Measurements from ENCODE around the gene RBM3.
"Not testable (repeated sequence)": the region's sequence is repeated elsewhere in the genome, so short reads cannot be mapped to it uniquely, and the experiment has no call there.

Gene RBM3

DNA sequence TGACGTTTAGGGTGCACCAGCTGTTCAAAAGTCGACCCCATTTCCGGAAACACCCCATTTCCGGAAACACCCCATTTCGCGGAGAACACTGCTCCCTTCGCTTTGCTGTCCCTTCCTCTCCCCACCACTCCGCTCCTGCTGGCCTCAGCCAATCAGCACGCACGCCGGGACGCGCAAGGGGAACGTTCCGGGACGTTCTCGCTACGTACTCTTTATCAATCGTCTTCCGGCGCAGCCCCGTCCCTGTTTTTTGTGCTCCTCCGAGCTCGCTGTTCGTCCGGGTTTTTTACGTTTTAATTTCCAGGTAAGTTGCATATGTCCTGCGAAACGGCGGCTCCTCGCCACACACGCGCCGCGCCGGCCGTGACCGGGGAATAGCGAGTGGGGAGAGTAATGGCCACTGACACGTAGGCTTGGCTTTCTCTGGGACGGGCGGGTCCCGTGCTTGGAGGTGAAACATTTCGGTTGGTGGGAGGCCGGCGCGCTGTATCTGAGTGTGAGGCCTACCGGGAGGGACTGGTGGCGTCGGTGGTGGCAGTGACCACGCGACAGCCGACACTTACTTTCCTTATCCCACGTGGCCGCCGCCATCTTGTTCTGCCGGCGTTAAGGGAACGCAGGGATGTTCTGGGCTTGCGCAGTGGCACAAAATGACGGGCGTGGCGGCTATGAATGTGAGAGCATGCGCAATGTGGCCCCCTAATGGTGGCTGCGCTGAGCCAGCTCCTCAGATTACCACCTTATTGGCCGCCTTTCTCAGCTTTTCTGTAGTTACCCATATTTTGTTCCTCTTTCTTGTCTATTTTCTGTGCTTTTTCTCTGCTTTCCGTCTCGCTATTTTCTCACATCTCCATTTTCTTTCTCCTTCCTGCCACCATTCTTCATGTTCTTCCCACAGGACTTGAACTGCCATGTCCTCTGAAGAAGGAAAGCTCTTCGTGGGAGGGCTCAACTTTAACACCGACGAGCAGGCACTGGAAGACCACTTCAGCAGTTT, at the start of gene RBM3:
RBM3 (plus strand) TSS at position 215 of the 997 bp plus-strand sequence; CDS start at position 912, 697 bp downstream.
- DNase-seq (ENCODE audit: low read depth in 2 of 2) = peak; percentile 90 to 93

DNA sequence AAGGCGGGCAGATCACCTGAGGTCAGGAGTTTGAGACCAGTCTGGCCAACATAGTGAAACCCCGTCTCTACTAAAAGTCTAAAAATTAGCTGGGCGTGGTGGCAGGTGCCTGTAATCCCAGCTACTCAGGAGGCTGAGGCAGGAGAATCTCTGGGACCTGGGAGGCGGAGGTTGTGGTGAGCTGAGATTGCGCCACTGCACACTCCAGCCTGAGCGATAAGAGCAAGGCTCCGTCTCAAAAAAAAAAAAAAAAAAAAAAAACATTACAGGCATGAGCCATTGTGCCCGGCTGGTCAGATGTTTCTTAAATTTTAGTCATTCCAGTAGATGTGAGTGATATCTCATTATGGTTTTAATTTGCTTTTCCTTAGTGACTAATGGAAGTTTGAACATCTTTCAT, 48.4 kb upstream of the RBM3 start:
- not testable (repeated sequence) for DNase-seq (ENCODE audit: low read depth in 2 of 2)

DNA sequence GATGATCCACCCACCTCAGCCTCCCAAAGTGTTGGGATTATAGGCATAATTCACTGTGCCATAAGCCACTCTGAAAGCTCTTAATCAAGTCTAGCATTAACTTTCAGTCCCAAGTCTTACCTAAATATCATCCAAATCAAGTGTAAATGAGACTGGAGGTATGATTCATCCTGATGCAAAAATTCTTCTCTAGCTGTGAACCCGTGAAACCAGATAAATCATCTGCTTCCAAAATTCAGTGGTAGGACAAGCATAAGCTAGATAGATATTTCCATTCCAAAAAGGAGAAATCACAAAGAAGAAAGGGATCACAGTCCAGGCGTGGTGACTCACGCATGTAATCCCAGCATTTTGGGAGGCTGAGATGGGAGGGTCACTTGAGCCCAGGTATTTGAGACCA, 43.5 kb upstream of the RBM3 start:
- DNase-seq (ENCODE audit: low read depth in 2 of 2) = no peak

DNA sequence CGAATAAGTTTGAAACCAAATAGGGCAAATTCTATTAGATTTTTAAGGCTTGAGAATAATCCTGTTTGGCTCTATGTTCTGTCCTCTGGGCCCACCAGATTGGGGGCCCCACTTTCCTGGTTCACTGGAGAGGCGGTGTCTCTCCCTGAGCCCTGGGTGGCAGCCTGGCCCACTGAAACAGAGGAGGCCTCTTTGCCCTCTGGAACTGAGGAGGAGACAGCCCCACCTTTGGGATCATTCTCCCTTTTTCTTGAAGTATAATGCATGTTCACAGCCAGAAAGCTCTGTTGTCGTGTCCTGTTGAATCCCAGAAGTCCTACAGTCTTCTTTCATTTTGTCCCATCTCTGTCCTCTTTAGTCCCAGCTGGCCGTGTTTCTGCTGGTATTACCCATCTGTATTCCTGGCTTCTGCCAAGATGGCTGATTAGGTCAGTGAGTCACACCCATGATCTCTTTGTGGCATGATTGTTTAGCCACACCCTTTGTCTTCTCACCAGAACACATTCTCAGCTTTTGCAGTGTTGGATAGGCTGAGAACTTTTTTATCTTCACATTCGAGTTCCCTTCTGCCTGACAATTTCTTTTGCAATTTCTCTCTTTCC, 42.8 kb upstream of the RBM3 start:
- DNase-seq (ENCODE audit: low read depth in 2 of 2) = no peak

DNA sequence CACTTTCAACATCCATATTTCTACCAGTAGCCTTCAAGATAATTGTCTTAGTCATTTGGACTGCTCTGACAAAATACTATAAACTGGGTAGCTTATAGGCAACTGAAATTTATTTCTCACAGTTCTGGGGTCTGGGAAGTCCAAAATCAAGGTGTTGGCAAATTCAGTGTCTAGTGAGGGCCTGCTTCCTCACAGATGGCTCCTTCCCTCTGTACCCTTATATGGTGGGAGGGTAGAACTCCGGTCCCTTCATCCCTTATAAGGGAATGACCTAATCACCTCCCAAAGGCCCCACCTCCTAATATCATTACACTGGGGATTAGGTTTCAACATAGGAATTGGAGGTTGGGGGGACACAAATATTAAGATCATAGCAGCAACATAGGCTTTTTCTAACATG, 42.1 kb upstream of the RBM3 start:
- no peak for DNase-seq (ENCODE audit: low read depth in 2 of 2)

DNA sequence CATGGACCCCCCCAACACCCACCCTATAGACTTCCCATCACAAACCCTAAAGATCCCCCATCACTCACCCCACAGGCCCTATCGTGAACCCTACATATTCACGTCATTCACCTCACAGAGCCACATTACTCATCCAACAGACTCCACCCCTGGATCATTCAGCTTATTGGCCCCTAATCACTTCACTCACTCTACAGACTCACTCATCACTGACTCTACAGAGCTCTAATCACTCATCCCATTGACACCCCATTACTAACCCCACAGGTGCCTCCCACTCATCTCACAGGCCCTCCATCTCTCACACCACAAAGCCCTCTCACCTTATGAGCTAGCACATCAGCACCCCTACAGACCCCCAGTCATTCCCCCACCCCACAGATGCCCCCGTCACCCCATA, 41.1 kb upstream of the RBM3 start:
- DNase-seq (ENCODE audit: low read depth in 2 of 2) = no peak

DNA sequence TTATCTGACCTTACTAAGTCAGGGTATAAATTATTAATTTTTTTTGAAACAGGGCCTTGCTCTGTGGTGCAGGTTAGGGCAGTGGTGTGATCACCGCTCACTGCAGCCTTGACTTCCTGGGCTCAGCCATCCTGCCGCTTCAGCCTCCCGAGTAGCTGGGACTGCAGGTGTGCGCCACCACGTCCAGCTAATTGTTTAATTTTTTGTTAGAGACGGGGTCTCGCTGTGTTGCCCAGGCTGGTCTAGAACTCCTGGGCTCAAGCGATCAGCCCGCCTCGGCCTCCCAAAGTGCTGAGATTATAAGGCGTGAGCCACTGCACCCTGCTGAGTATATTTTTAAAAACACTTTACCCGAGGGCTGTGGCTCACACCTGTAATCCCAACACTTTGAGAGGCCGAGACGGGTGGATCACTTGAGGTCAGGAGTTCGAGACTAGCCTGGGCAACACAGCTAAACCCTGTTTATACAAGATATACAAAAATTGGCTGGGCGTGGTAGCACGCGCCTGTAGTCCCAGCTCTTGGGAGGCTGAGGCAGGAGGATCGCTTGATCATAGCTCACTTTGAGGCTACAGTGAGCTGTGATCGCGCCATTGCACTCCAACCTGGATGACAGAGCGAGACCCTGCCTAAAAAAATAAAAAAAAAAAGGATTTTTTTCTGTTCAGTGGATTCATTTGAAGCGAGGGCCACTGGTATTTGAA, 35.5 kb upstream of the RBM3 start:
- DNase-seq (ENCODE audit: low read depth in 2 of 2) = no peak

DNA sequence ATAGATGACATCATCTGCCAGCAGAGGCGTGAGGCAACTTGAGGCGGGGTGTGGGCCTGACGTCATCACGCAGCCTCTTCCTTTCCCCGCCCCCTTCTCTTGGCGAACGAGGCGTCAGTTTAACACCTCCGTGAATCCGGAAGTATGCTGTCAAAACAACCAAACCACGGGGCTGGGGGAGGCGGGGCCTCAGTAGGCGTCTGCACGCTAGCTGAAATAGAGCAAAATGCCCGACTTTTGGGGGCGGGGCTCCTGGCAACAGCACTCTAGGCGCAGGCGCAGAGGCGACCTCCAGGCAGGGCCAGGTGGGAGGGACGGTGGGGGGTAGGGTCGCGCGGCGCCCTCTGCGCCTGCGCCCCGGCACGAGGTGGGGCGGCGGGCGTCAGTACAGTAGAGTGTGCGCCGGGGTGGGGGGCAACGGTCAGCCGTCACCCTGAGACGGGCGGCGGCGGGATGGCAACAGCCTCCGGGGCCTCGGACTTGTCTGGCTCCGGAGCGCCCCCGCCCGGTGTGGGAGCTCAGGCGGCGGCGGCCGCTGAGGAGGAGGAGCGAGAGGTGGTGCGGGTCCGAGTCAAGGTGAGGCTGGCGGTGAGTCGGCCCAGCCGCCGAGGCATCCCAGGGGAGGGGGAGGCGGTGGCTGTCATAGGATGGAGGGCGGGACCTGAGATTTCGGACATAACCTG, 34.8 kb upstream of the RBM3 start, which contains the start of gene TBC1D25:
TBC1D25 (plus strand) TSS at position 370 of the 683 bp plus-strand sequence; CDS start at position 454, 84 bp downstream.
- peak; percentile 96 for DNase-seq (ENCODE audit: low read depth in 2 of 2)

DNA sequence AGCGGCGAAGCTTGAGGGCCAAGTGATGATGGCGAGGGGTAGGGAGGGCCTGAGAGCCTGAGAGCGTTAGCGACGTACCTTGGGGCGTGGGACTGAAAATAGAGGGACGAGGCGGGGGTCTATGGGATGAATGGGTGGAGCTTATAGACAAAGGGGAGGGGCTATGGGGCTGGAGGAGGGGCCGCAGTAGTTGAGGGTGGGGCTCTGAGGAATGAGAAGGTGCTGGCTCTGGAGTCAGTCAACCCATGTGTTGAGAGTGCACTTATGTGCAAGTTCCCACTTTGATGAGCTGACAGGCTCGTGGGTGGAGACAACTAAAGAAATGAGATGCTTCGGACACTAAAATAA, 34.3 kb upstream of the RBM3 start:
- peak; percentile 19 to 22 for DNase-seq (ENCODE audit: low read depth in 2 of 2)

DNA sequence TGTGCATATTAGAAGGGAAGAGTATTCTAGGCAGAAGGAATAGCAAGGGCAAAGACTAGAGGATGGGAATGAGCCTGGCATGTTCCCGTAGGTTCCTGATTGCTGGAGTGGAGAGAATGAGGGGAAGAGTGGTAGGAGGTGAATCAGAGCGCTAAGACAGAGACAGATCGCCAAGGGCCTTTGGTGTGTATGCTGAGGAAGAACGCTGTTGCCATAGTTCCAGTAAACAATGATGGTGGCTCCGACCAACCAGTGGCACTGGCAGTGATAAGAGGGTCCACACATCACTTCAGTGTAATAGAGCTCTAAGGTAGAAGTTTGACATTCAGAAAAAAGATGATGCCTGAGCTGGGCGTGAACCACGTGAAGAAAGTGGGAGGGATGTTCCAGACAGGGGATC, 33.8 kb upstream of the RBM3 start:
- no peak for DNase-seq (ENCODE audit: low read depth in 2 of 2)

DNA sequence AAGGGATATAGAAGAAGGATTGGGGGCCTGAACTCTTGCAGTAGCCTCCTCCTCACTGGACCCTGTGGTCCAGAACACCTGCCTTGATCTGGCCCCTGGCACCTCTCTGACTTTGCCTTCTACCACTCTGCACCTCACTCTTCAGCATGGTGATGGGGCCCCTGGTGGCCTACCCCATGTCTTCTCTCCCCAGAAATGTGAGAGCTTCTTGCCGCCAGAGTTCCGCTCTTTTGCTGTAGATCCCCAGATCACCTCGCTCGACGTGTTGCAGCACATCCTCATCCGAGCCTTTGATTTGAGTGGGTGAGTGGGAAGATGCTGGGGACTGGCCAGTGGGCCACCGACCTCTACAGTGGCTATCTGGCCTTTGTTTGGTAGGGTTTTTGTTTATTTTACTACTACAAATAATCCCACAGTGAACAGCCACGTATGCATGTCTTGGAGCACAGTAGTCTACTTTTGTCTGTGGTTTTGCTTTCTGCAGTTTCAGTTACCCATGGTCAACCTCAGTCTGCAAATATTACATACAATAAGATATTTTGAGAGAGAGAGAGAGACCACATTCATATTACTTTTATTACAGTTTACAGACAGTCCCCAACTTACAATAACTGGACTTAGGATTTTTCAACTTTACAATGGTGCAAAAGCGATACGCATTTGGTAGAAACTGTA, 33.0 kb upstream of the RBM3 start:
- DNase-seq (ENCODE audit: low read depth in 2 of 2) = no peak

DNA sequence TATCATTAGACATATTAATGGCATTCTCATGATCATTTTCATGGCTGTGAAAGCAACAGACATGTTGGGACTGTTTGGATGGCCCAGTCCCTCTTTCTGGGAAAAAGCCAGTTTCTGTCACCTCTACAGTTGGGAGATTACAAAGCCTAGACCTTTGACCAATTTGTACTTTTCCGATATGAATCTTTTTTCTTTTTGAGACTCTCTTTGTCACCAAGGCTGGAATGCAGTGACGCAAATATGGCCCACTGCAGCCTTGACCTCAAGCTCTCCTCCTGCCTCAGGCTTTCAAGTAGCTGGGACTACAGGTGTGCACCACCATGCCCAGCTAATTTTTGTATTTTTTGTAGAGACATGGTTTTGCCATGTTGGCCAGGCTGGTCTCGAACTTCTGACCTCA, 25.4 kb upstream of the RBM3 start:
- no peak for DNase-seq (ENCODE audit: low read depth in 2 of 2)

DNA sequence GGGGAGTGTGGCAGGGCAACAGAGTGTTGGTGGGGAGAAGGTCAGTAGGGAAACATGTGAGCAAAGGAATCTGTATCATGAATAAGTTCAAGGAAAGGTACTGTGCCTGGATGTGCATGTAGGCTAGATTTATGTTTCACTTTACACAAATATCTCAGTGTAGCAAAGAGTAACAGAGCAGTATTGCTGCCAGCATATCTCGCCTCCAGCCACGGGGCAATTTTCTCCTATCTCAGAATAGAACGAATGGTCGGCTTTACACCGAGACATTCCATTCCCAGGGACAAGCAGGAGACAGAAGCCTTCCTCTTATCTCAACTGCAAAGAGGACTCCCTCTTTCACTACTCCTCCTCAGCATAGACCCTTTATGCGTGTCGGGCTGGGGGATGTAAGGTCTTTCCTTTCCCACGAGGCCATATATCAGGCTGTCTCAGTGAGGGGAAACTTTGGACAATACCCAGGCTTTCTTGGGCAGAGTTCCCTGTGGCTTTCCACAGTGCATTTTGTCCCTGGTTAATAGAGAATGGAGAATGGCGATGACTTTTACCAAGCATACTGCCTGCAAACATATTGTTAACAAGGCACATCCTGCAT, 18.5 kb upstream of the RBM3 start:
- not testable (repeated sequence) for DNase-seq (ENCODE audit: low read depth in 2 of 2)

DNA sequence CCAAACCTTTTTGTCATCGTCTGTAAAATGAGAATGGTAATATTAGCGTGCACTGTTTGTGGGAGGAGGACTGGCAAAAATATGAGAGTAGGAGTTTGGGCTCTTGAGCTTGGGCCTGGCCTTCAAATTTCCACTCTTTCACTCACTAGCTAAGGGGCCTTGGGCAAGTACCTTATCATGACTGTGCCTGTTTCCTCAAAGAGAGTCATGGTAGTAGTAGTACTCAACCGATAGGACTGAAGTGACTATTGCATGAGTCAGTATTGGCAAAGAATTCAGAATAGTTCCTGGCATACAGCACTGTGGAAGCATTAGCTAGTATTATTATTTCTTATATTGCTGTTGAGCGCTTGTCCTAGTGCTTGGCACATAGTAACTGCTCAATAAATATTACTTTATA, 16.0 kb upstream of the RBM3 start:
- DNase-seq (ENCODE audit: low read depth in 2 of 2) = no peak

DNA sequence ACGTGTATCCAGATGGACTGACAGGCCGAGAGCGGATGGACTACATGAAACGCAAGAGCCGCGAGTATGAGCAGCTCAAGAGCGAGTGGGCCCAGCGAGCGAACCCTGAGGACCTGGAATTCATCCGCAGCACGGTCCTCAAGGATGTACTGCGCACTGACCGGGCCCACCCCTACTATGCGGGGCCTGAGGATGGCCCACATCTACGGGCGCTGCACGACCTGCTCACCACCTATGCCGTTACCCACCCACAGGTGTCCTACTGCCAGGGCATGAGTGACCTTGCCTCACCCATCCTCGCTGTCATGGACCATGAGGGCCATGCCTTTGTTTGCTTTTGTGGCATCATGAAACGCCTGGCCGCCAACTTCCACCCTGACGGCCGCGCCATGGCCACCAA, 14.6 kb upstream of the RBM3 start:
- DNase-seq (ENCODE audit: low read depth in 2 of 2) = no peak

DNA sequence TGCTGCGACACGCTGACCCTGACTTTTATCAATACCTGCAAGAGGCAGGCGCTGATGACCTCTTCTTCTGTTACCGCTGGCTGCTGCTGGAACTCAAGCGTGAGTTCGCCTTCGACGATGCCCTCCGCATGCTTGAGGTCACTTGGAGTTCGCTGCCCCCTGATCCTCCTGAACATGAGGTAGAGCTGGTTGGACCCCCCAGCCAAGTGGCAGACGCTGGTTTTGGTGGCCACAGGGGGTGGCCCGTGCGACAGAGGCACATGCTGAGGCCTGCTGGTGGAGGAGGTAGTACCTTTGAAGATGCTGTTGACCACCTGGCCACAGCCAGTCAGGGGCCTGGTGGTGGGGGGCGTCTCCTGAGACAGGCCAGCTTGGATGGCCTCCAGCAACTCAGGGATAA, 14.2 kb upstream of the RBM3 start:
- no peak for DNase-seq (ENCODE audit: low read depth in 2 of 2)

DNA sequence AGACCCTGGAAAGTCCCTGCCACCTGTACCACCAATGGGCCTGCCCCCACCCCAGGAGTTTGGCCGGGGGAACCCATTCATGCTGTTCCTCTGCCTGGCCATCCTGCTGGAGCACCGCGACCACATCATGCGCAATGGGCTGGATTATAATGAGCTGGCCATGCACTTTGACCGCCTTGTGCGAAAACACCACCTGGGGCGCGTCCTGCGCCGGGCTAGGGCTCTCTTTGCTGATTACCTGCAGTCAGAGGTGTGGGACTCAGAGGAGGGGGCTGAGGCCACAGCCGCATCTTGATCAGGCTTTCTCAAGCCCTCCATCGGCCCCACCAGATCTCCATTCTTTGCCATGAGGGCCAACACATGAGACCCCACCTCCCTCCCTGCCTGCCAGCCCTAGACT, 13.6 kb upstream of the RBM3 start:
- DNase-seq (ENCODE audit: low read depth in 2 of 2) = no peak

DNA sequence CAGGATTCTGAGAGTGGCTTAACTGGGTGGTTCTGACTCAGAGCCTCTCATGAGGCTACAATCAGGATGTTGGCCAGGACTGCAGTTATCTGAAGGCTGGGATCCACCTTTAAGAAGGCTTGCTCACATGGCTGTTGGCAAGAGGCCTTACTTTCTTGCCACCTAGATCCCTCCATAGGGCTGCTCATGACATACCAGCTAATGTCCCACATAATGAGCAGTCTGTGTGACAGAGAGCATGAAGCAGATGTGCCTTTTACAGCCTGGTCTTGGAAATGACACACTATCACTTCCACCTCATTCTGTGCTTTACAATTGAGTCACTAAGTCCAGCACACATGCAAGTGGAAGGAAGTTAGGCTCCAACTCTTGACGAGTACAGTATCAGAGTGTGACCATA, 4.3 kb upstream of the RBM3 start:
- DNase-seq (ENCODE audit: low read depth in 2 of 2) = no peak

DNA sequence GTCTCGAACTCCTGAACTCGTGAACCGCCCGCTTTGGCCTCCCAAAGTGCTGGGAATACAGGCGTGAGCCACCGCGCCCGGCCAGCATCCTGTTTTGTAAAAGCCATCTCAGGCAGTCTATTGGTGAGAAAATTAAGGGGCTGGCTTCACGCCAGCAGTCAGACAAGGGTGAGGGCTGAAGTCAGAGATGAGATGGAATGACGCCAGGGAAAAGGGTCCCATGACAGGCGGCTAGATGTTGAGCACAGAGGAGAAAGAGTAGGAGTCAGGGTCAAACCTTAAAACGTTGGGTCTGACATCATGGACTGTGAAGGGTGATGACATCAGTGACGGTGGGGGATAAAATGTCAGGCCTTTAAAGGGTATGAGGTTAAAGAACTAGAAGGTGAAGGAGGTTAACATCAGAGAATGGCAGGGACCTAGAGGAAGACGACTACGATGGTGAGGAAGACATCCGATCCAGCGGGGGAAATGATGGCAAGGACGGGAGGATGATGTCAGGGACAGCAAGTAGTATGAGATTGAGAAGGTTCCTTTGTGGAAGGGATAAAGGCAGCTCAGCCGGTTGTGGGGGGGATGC, 504 bp upstream of the RBM3 start:
- peak in 1 of 2 donors; percentile 3 for DNase-seq (ENCODE audit: low read depth in 2 of 2)

DNA sequence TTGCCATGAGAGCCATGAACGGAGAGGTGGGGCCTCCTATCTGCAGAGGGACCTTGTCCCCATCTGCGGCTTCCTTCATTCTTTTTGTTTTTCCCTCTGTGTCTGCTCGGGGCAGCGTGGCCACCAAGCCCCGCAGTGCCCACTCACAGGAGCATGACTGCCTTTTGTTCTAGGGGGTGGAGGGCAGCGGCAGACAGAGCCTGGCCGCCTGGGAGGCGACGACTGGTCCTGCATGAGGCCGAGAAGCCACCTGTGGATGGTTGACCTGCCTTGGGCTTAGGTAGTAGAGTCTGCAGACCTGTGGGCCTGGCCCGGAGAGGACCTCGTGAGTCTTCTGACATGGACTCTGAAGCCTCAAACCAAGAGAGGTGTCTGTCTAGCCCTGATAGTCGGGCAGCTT, 1.4 kb downstream of the RBM3 start:
- no peak for DNase-seq (ENCODE audit: low read depth in 2 of 2)

DNA sequence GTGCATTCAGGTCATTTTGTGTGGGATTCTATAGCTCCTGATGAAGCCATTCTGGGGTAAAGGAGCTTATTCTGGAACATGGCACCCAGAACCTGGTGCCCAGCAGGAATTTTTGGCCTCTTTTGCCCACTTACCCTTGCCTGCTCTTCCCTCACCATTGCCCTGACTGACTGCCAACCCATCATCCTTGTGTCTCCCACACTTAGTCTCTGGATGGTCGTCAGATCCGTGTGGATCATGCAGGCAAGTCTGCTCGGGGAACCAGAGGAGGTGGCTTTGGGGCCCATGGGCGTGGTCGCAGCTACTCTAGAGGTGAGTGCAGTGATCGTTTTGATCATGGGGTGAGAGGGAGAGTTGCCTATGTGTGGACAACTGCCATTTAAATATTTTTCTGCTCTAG, 1.8 kb downstream of the RBM3 start:
- no peak for DNase-seq (ENCODE audit: low read depth in 2 of 2)
